ENCODE results near the gene MAGEA4.

- no peak for TF ChIP-seq POLR2A (IDR thresholded peaks at IDR 0.05)
- no peak for TF ChIP-seq CTCF (IDR thresholded peaks at IDR 0.05 in 4 of 5, conservative IDR thresholded peaks at IDR 0.05 in 1 of 5)
Measured at GRCh38 chrX:151920530-151920929, 7.8 kb downstream of the MAGEA4 start.

All from gastrocnemius medialis (tissue), 4 donors.